Stimulated activated CD8-positive, alpha-beta memory T cell treated with anti-CD3 and anti-CD28 coated beads, Interleukin-7, amount 100 ng/mL, for 24 hours (primary cell): Measurements from ENCODE around the gene LRRC53.

Experiments
- DNase-seq: peaks from one replicate; pipeline ENCODE4 v3.0.0-alpha.2; 2020; ENCODE audit warnings: low read depth

Gene LRRC53

GRCh38 chr1:74512170-74512915 lies at the start of gene LRRC53:
Gene LRRC53, minus strand, starts transcription at chr1:74512611. Its CDS starts 29,262 bp downstream, at chr1:74483349.
- DNase-seq, result no peak

- no peak for DNase-seq
Measured at GRCh38 chr1:74549932-74550331, 37.5 kb upstream of the LRRC53 start.

GRCh38 chr1:74548961-74549750 lies 36.7 kb upstream of the LRRC53 start:
- no peak for DNase-seq

- DNase-seq, result no peak
Measured at GRCh38 chr1:74545821-74546220, 33.4 kb upstream of the LRRC53 start.

- no peak for DNase-seq
Measured at GRCh38 chr1:74534241-74534640, 21.8 kb upstream of the LRRC53 start.

GRCh38 chr1:74531796-74532195 lies 19.4 kb upstream of the LRRC53 start:
- DNase-seq, result no peak

- DNase-seq, result no peak
Measured at GRCh38 chr1:74530892-74531291, 18.5 kb upstream of the LRRC53 start.

- no peak for DNase-seq
Measured at GRCh38 chr1:74528123-74528522, 15.7 kb upstream of the LRRC53 start.

GRCh38 chr1:74526708-74527107 lies 14.3 kb upstream of the LRRC53 start:
- DNase-seq, result no peak

- no peak for DNase-seq
Measured at GRCh38 chr1:74523873-74524480, 11.6 kb upstream of the LRRC53 start.

- DNase-seq, result no peak
Measured at GRCh38 chr1:74522148-74522547, 9.7 kb upstream of the LRRC53 start.

GRCh38 chr1:74517599-74518051 lies 5.2 kb upstream of the LRRC53 start:
- no peak for DNase-seq

- DNase-seq, result no peak
Measured at GRCh38 chr1:74513411-74514300, 1.2 kb upstream of the LRRC53 start.

GRCh38 chr1:74508449-74508848 lies 4.0 kb downstream of the LRRC53 start:
- no peak for DNase-seq

GRCh38 chr1:74505928-74506710 lies 6.3 kb downstream of the LRRC53 start:
- DNase-seq, result no peak

- no peak for DNase-seq
Measured at GRCh38 chr1:74504933-74505512, 7.4 kb downstream of the LRRC53 start.

- no peak for DNase-seq
Measured at GRCh38 chr1:74504125-74504932, 8.1 kb downstream of the LRRC53 start.

GRCh38 chr1:74502858-74503257 lies 9.6 kb downstream of the LRRC53 start:
- DNase-seq, result no peak

- DNase-seq, result no peak
Measured at GRCh38 chr1:74502432-74502831, 10.0 kb downstream of the LRRC53 start.

- no peak for DNase-seq
Measured at GRCh38 chr1:74498901-74499300, 13.5 kb downstream of the LRRC53 start.
